ENCODE results near the gene SMIM14. TPM values are rescaled to one million over a fixed set of nuclear protein-coding genes. Genes with fewer than 3 reads are reported as not detected.
"Not testable (repeated sequence)": the region's sequence is repeated elsewhere in the genome, so short reads cannot be mapped to it uniquely, and the experiment has no call there.

SMIM14 gene
- total RNA-seq, 2 donors from 2014 or later = 2.6 to 2.9 TPM

- H3K4me3 Mint-ChIP-seq; H3K36me3 Mint-ChIP-seq (ENCODE audit: low read depth); H3K4me1 Mint-ChIP-seq; H3K27ac Mint-ChIP-seq; H3K27me3 Mint-ChIP-seq; ATAC-seq (replicated peaks); H3K9me3 Mint-ChIP-seq: not testable (repeated sequence)
Observed at GRCh38 chr4:39656638-39657037, 18.0 kb upstream of the SMIM14 start.

- peak; percentile 49 for ATAC-seq (replicated peaks)
- H3K4me1 Mint-ChIP-seq = no peaks in the 10 kb centered on the region
- H3K9me3 Mint-ChIP-seq = no peaks in the 10 kb centered on the region
- no peak overlapping the region for H3K27ac Mint-ChIP-seq
- H3K4me3 Mint-ChIP-seq = no peak overlapping the region
- no peaks in the 10 kb centered on the region for H3K27me3 Mint-ChIP-seq
- no peaks in the 10 kb centered on the region for H3K36me3 Mint-ChIP-seq (ENCODE audit: low read depth)
Observed at GRCh38 chr4:39655876-39656275, 17.2 kb upstream of the SMIM14 start.

- no peak overlapping the region for H3K4me3 Mint-ChIP-seq
- H3K27me3 Mint-ChIP-seq = no peaks in the 10 kb centered on the region
- H3K27ac Mint-ChIP-seq = no peak overlapping the region
- ATAC-seq (replicated peaks) = no peak
- H3K36me3 Mint-ChIP-seq (ENCODE audit: low read depth) = no peaks in the 10 kb centered on the region
- H3K4me1 Mint-ChIP-seq = no peaks in the 10 kb centered on the region
- H3K9me3 Mint-ChIP-seq = no peaks in the 10 kb centered on the region
Observed at GRCh38 chr4:39655211-39655610, 16.5 kb upstream of the SMIM14 start.

GRCh38 chr4:39651586-39651985 is 12.9 kb upstream of the SMIM14 start:
- not testable (repeated sequence) for H3K27ac Mint-ChIP-seq; H3K4me3 Mint-ChIP-seq; H3K9me3 Mint-ChIP-seq; ATAC-seq (replicated peaks); H3K36me3 Mint-ChIP-seq (ENCODE audit: low read depth); H3K27me3 Mint-ChIP-seq; H3K4me1 Mint-ChIP-seq

- H3K4me1 Mint-ChIP-seq = no peaks in the 10 kb centered on the region
- no peak for ATAC-seq (replicated peaks)
- H3K27ac Mint-ChIP-seq = no peak overlapping the region
- no peaks in the 10 kb centered on the region for H3K36me3 Mint-ChIP-seq (ENCODE audit: low read depth)
- no peaks in the 10 kb centered on the region for H3K27me3 Mint-ChIP-seq
- no peaks in the 10 kb centered on the region for H3K9me3 Mint-ChIP-seq
- no peak overlapping the region for H3K4me3 Mint-ChIP-seq
Observed at GRCh38 chr4:39649639-39650265, 11.1 kb upstream of the SMIM14 start.

- ATAC-seq (replicated peaks) = no peak
Observed at GRCh38 chr4:39648827-39649558, 10.3 kb upstream of the SMIM14 start.

GRCh38 chr4:39648213-39648612 is 9.5 kb upstream of the SMIM14 start:
- Mint-ChIP-seq H3K4me1 (no peaks in the 10 kb centered on the region), H3K4me3 (no peak overlapping the region), H3K27ac (no peak overlapping the region), H3K36me3 (ENCODE audit: low read depth) (no peaks in the 10 kb centered on the region), H3K9me3 (no peaks in the 10 kb centered on the region), H3K27me3 (no peaks in the 10 kb centered on the region)
- no peak for ATAC-seq (replicated peaks)

More at GRCh38 chr4:39648827-39649558, 10.3 kb upstream of the SMIM14 start:
- H3K27ac Mint-ChIP-seq = no peak overlapping the region
- no peaks in the 10 kb centered on the region for H3K27me3 Mint-ChIP-seq
- H3K9me3 Mint-ChIP-seq = no peaks in the 10 kb centered on the region
- H3K36me3 Mint-ChIP-seq (ENCODE audit: low read depth) = no peaks in the 10 kb centered on the region
- H3K4me3 Mint-ChIP-seq = no peak overlapping the region
- H3K4me1 Mint-ChIP-seq = no peaks in the 10 kb centered on the region

GRCh38 chr4:39642885-39643552 is 4.4 kb upstream of the SMIM14 start:
- Mint-ChIP-seq H3K4me1 (no peaks in the 10 kb centered on the region), H3K4me3 (no peak overlapping the region), H3K27ac (no peak overlapping the region), H3K9me3 (no peaks in the 10 kb centered on the region), H3K36me3 (ENCODE audit: low read depth) (no peaks in the 10 kb centered on the region), H3K27me3 (no peaks in the 10 kb centered on the region)
- ATAC-seq (replicated peaks) = no peak

GRCh38 chr4:39641451-39641850 is 2.8 kb upstream of the SMIM14 start:
- Mint-ChIP-seq H3K9me3 (no peaks in the 10 kb centered on the region), H3K27ac (no peak overlapping the region), H3K4me3 (no peak overlapping the region), H3K27me3 (no peaks in the 10 kb centered on the region), H3K36me3 (ENCODE audit: low read depth) (no peaks in the 10 kb centered on the region), H3K4me1 (peaks cover 13% of the 10 kb centered on the region)
- no peak for ATAC-seq (replicated peaks)

GRCh38 chr4:39637586-39638353 is 895 bp downstream of the SMIM14 start:
- Mint-ChIP-seq H3K36me3 (ENCODE audit: low read depth) (no peaks in the 10 kb centered on the region), H3K4me1 (peaks cover 13% of the 10 kb centered on the region), H3K27ac (peak overlapping the region; percentile 85), H3K27me3 (no peaks in the 10 kb centered on the region), H3K4me3 (peak overlapping the region; percentile 95), H3K9me3 (no peaks in the 10 kb centered on the region)
- peak; percentile 33 for ATAC-seq (replicated peaks)

- H3K27me3 Mint-ChIP-seq = no peaks in the 10 kb centered on the region
- H3K9me3 Mint-ChIP-seq = no peaks in the 10 kb centered on the region
- peak overlapping the region; percentile 95 for H3K4me3 Mint-ChIP-seq
- H3K36me3 Mint-ChIP-seq (ENCODE audit: low read depth) = no peaks in the 10 kb centered on the region
- H3K27ac Mint-ChIP-seq = peak overlapping the region; percentile 85
- ATAC-seq (replicated peaks) = no peak
- peaks cover 13% of the 10 kb centered on the region for H3K4me1 Mint-ChIP-seq
Observed at GRCh38 chr4:39637221-39637585, 1.5 kb downstream of the SMIM14 start.

- Mint-ChIP-seq H3K9me3 (no peaks in the 10 kb centered on the region), H3K4me1 (peaks cover 13% of the 10 kb centered on the region), H3K27me3 (no peaks in the 10 kb centered on the region), H3K36me3 (ENCODE audit: low read depth) (no peaks in the 10 kb centered on the region), H3K4me3 (peak overlapping the region; percentile 95), H3K27ac (peak overlapping the region; percentile 85)
- no peak for ATAC-seq (replicated peaks)
Observed at GRCh38 chr4:39636531-39637184, 2.0 kb downstream of the SMIM14 start.

- no peak for ATAC-seq (replicated peaks)
- no peak overlapping the region for H3K27ac Mint-ChIP-seq
- no peaks in the 10 kb centered on the region for H3K36me3 Mint-ChIP-seq (ENCODE audit: low read depth)
Observed at GRCh38 chr4:39635023-39635422, 3.6 kb downstream of the SMIM14 start.

GRCh38 chr4:39631700-39632079 is 7.0 kb downstream of the SMIM14 start:
- H3K4me3 Mint-ChIP-seq = no peak overlapping the region
- H3K4me1 Mint-ChIP-seq = no peaks in the 10 kb centered on the region
- no peaks in the 10 kb centered on the region for H3K36me3 Mint-ChIP-seq (ENCODE audit: low read depth)
- H3K9me3 Mint-ChIP-seq = no peaks in the 10 kb centered on the region
- no peak for ATAC-seq (replicated peaks)
- H3K27me3 Mint-ChIP-seq = no peaks in the 10 kb centered on the region
- H3K27ac Mint-ChIP-seq = no peak overlapping the region

More at GRCh38 chr4:39635023-39635422, 3.6 kb downstream of the SMIM14 start:
- Mint-ChIP-seq H3K4me3 (no peak overlapping the region), H3K9me3 (no peaks in the 10 kb centered on the region), H3K4me1 (peaks cover 13% of the 10 kb centered on the region), H3K27me3 (no peaks in the 10 kb centered on the region)
